ENCODE measurements around the gene ANGPTL7.

- no peak for TF ChIP-seq CTCF (IDR thresholded peaks at IDR 0.05 in 8 of 11, conservative IDR thresholded peaks at IDR 0.05 in 3 of 11)
- TF ChIP-seq POLR2A (IDR thresholded peaks at IDR 0.05) = no peak
Measured at GRCh38 chr1:11169202-11169601, 20.0 kb upstream of the ANGPTL7 start.
